Measurements from ENCODE around the gene ALPG. TPM values are rescaled to one million over a fixed set of nuclear protein-coding genes. Genes with fewer than 3 reads are reported as not detected.

Gene ALPG
- not detected in 2 replicates for total RNA-seq

GRCh38 chr2:232406556-232407310 is at the start of gene ALPG:
Gene ALPG (plus strand): TSS chr2:232406844. CDS start chr2:232406895, 51 bp downstream.

GRCh38 chr2:232378735-232379151 is 27.9 kb upstream of the ALPG start, which contains the start of gene ALPP:
Gene ALPP (plus strand): TSS chr2:232378751. CDS start chr2:232378803, 52 bp downstream.

GRCh38 chr2:232455426-232456255 is 49.0 kb downstream of the ALPG start, which contains the start of gene ALPI:
Gene ALPI (plus strand): TSS chr2:232456153. CDS start chr2:232456200, 47 bp downstream.

Small RNA genes lying within 50 kb of the gene (small RNA-seq; reads per million reads assigned to genes)
- not detected for gene AC068134.4 (ENCODE audit: low replicate concordance)

Other genes starting within 250 kb of the ALPG start
- gene ALPP, start 28.1 kb upstream of the ALPG start, total RNA-seq: under 0.01 TPM in 1 of 2 replicates, not detected in the other
- not detected in 2 replicates for gene ALPI, start 49.3 kb downstream of the ALPG start, total RNA-seq
- gene ECEL1, start 81.0 kb downstream of the ALPG start, total RNA-seq: not detected in 2 replicates
- gene PRSS56, start 113.5 kb downstream of the ALPG start, total RNA-seq: not detected in 2 replicates
- not detected in 2 replicates for gene CHRND, start 119.3 kb downstream of the ALPG start, total RNA-seq
- gene CHRNG, start 132.8 kb downstream of the ALPG start, total RNA-seq: not detected in 2 replicates
- gene TIGD1, start 143.7 kb downstream of the ALPG start, total RNA-seq: 5.4 and 5.5 TPM in 2 replicates
- gene EIF4E2, start 143.8 kb downstream of the ALPG start, total RNA-seq: 70.0 and 91.8 TPM in 2 replicates
- gene EFHD1, start 226.8 kb downstream of the ALPG start, total RNA-seq: 0.14 and 0.22 TPM in 2 replicates

Measured in placental pericyte (primary cell).